Parathyroid adenoma (tissue), 2 donors: ENCODE results near the gene VSTM5.
"Not testable (repeated sequence)": the region's sequence is repeated elsewhere in the genome, so short reads cannot be mapped to it uniquely, and the experiment has no call there.

Experiments used
- H2AFZ ChIP-seq: fragments of 300-600 bp; sonication (generic); one replicate; pipeline ENCODE4 v1.7.0; 2017; ENCODE audit warnings: antibody characterized with exemption, mild to moderate bottlenecking
- H3K27ac ChIP-seq: fragments of 300-600 bp; sonication (generic); one replicate; pipeline ENCODE4 v1.7.0; 2017
- H3K27me3 ChIP-seq: fragments of 300-600 bp; sonication (generic); one replicate; pipeline ENCODE4 v1.7.0; 2017; ENCODE audit warnings: low read length; ENCODE audit not compliant: control insufficient read depth, insufficient read depth
- H3K36me3 ChIP-seq: fragments of 300-600 bp; sonication (generic); one replicate; pipeline ENCODE4 v1.7.0; 2017; ENCODE audit warnings: low read length; ENCODE audit not compliant: control insufficient read depth, insufficient read depth
- H3K4me1 ChIP-seq: fragments of 300-600 bp; sonication (generic); one replicate; pipeline ENCODE4 v1.7.0; 2017; ENCODE audit warnings: control low read depth
- H3K4me2 ChIP-seq: fragments of 300-600 bp; sonication (generic); one replicate; pipeline ENCODE4 v1.7.0; 2017; ENCODE audit warnings: low read length
- H3K4me3 ChIP-seq: fragments of 300-600 bp; sonication (generic); one replicate; pipeline ENCODE4 v1.7.0; 2017; ENCODE audit warnings: low read depth, low read length
- H3K79me2 ChIP-seq: fragments of 300-600 bp; sonication (generic); one replicate; pipeline ENCODE4 v1.7.0; 2017; ENCODE audit warnings: control low read depth
- H3K9ac ChIP-seq: fragments of 300-600 bp; sonication (generic); one replicate; pipeline ENCODE4 v1.7.0; 2017; ENCODE audit warnings: mild to moderate bottlenecking
- H3K9me3 ChIP-seq: fragments of 300-600 bp; sonication (generic); one replicate; pipeline ENCODE4 v1.7.0; 2017; ENCODE audit warnings: low read length; ENCODE audit not compliant: control insufficient read depth
- TF ChIP-seq, protein P1 (sequence below): fragments of 300-600 bp; sonication (generic); IDR thresholded peaks from one replicate; pipeline ENCODE4 v1.7.0; 2017; ENCODE audit warnings: antibody characterized with exemption, mild to moderate bottlenecking
- donor health status: primary hyperparathyroidism.

VSTM5 gene, protein sequence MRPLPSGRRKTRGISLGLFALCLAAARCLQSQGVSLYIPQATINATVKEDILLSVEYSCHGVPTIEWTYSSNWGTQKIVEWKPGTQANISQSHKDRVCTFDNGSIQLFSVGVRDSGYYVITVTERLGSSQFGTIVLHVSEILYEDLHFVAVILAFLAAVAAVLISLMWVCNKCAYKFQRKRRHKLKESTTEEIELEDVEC

GRCh38 chr11:93850594-93851018 is at the start of gene VSTM5:
VSTM5 (minus strand) TSS chr11:93850618; CDS start chr11:93850502, 116 bp downstream.
- Histone ChIP-seq H3K27me3 (no peaks in the 10 kb centered on the region), H3K36me3 (no peaks in the 10 kb centered on the region), H2AFZ (peak within 1 kb of the TSS; percentile 91), H3K4me1 (no peaks in the 10 kb centered on the region), H3K9ac (peak within 1 kb of the TSS; percentile 11), H3K79me2 (no peaks in the 10 kb centered on the region), H3K4me3 (peak within 1 kb of the TSS; percentile 46), H3K4me2 (peak within 1 kb of the TSS; percentile 59), H3K27ac (no peak within 1 kb of the TSS), H3K9me3 (no peaks in the 10 kb centered on the region)
- TF ChIP-seq, protein P1, sequence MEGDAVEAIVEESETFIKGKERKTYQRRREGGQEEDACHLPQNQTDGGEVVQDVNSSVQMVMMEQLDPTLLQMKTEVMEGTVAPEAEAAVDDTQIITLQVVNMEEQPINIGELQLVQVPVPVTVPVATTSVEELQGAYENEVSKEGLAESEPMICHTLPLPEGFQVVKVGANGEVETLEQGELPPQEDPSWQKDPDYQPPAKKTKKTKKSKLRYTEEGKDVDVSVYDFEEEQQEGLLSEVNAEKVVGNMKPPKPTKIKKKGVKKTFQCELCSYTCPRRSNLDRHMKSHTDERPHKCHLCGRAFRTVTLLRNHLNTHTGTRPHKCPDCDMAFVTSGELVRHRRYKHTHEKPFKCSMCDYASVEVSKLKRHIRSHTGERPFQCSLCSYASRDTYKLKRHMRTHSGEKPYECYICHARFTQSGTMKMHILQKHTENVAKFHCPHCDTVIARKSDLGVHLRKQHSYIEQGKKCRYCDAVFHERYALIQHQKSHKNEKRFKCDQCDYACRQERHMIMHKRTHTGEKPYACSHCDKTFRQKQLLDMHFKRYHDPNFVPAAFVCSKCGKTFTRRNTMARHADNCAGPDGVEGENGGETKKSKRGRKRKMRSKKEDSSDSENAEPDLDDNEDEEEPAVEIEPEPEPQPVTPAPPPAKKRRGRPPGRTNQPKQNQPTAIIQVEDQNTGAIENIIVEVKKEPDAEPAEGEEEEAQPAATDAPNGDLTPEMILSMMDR, result no peak

DNA sequence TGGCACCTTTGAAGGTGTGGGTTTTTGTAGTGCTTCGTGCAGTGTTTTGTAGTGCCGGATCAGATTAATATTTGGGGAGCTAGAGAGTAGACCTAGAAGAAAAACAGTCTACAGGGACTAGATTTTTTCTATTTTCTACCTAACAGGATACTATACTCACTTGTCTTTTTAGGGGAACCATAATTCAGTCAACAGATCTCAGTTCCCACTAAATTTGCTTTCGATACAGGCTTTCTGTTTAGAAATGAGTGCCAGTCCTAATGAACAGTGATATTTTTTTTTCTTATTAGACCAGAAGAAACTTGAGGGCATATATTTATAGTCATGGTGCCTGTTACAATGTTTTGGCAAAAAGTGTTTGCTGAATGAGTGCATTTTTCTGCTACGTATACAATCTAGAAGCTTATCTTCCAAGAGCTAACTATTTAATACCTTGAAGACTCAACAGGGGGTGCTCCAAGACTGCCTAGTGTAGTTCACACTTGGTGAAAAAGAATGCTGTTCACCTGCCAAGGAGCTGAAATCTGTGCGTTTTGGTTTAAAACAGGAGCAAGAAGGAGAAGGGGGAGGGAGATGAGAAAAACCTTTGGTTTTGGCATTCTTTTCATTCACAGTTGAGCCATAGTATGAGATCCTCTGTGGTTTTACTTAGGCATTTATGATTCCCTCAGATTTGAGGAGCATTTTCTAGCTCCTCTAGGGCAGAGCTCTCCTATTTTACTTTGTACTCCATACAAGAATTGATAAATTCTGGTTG is 44.9 kb upstream of the VSTM5 start:
- Histone ChIP-seq H3K4me3 (no peak overlapping the region), H3K4me2 (no peak overlapping the region), H3K27ac (no peak overlapping the region), H2AFZ (no peak overlapping the region), H3K27me3 (no peaks in the 10 kb centered on the region), H3K9me3 (no peaks in the 10 kb centered on the region), H3K79me2 (no peaks in the 10 kb centered on the region), H3K36me3 (no peaks in the 10 kb centered on the region), H3K4me1 (no peaks in the 10 kb centered on the region), H3K9ac (no peak overlapping the region)
- TF ChIP-seq, protein P1, result peak; percentile 50

GRCh38 chr11:93890391-93891051 is 40.1 kb upstream of the VSTM5 start:
- Histone ChIP-seq H3K27ac (no peak overlapping the region), H3K9me3 (no peaks in the 10 kb centered on the region), H3K27me3 (no peaks in the 10 kb centered on the region), H3K9ac (no peak overlapping the region), H3K4me3 (no peak overlapping the region), H3K4me1 (no peaks in the 10 kb centered on the region), H3K36me3 (no peaks in the 10 kb centered on the region), H3K4me2 (no peak overlapping the region), H2AFZ (no peak overlapping the region), H3K79me2 (no peaks in the 10 kb centered on the region)
- TF ChIP-seq, protein P1, result no peak

GRCh38 chr11:93887111-93887510 is 36.7 kb upstream of the VSTM5 start:
- Histone ChIP-seq H3K4me2 (no peak overlapping the region), H3K27ac (no peak overlapping the region), H2AFZ (no peak overlapping the region), H3K36me3 (no peaks in the 10 kb centered on the region), H3K9me3 (no peaks in the 10 kb centered on the region), H3K9ac (no peak overlapping the region), H3K27me3 (no peaks in the 10 kb centered on the region), H3K4me1 (no peaks in the 10 kb centered on the region), H3K79me2 (no peaks in the 10 kb centered on the region), H3K4me3 (no peak overlapping the region)
- TF ChIP-seq, protein P1, result no peak

- H3K4me2 ChIP-seq, H2AFZ ChIP-seq, H3K4me3 ChIP-seq, H3K9me3 ChIP-seq, H3K79me2 ChIP-seq, H3K27me3 ChIP-seq, H3K9ac ChIP-seq, H3K4me1 ChIP-seq, H3K36me3 ChIP-seq, H3K27ac ChIP-seq: not testable (repeated sequence)
These were observed 28.7 kb upstream of the VSTM5 start for GRCh38 chr11:93879114-93879513.
